ENCODE results near the gene DOCK4. TPM values are rescaled to one million over a fixed set of nuclear protein-coding genes. Genes with fewer than 3 reads are reported as not detected.

The DOCK4 gene
- total RNA-seq, 1 donor from 2014 or later, result 162 TPM

DNA sequence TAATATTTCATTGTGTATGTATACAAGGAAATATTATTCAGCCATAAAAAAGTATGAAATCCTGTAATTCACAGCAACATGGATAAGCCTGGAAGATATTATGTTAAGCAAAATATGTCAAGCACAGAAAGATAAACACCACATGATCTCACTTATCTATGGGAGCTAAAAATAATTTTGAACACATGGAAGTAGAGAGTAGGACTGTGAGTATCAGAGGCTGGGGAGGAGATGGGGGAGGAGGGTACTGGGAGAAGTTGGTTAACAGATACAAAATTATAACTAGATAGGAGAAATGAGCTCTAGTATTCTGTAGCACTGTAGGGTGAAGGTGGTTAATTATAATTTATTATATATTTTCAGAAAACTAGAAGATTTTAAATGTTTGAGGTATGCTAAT, 132.7 kb downstream of the DOCK4 start:
- DNase-seq, result no peak

- no peak for DNase-seq
Observed at GRCh38 chr7:112072541-112073245, 133.5 kb downstream of the DOCK4 start.

GRCh38 chr7:112071856-112072255, 134.3 kb downstream of the DOCK4 start:
- DNase-seq, result peak; percentile 49

GRCh38 chr7:112070674-112071256, 135.4 kb downstream of the DOCK4 start:
- no peak for DNase-seq

DNA sequence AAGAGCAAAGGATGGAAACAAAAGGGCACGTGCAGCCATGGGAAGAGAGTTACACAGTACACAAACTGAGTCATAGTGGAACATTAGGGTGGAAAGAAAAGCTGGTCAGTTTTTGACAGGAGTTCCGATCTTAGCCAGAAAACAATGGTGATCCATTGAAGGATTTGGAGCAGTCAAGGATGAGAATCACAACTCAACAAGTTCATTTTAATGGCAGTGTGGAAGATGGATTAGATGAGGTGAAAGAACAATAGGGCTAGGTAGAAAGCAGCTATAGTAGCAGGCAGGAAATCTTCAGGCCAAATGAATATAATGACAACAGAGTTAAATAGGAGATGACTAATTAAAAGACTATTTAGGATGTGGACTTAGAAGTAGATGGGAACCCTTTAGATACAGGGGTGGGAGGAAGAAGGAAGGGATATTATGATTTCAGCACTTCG, 136.3 kb downstream of the DOCK4 start:
- peak; percentile 74 for DNase-seq

DNA sequence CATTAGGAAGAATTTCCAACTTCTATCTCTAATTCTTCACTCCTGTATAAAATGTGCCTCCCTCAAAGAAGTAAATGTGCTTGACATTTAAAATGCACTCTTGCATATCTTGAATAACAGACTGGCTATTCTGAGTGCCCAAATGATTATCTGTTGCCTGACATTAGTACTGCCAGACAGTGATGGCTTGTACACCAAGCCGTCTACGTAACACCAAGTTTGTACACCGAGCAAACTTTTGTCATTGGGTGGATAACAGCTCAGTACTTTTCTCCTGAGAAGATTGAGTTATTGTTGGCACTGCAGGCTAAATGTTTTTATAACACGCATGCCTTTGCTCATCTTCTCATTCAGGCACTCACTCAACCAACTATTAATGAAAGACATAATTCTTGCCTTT, 137.2 kb downstream of the DOCK4 start:
- no peak for DNase-seq

- no peak for DNase-seq
Observed at GRCh38 chr7:112067632-112068540, 138.3 kb downstream of the DOCK4 start.

GRCh38 chr7:112067200-112067599, 139.0 kb downstream of the DOCK4 start:
- no peak for DNase-seq

DNA sequence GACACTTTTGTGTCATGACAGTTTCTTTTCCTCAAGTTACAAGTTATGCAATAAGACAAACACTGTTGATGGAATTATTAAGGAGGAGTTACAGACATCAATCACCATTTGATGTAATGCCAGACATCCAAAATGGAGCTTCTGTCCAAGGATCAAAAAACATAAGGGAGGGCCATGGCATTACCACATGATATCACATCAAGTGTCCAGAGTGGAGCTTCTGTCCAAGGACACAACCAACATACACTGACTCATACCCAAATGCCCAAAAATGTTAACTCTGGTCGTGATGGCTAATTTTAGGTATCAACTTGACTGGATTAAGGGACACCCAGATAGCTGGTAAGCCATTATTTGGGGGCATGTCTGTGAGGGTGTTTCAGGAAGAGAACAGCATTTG, 140.4 kb downstream of the DOCK4 start:
- DNase-seq, result no peak

DNA sequence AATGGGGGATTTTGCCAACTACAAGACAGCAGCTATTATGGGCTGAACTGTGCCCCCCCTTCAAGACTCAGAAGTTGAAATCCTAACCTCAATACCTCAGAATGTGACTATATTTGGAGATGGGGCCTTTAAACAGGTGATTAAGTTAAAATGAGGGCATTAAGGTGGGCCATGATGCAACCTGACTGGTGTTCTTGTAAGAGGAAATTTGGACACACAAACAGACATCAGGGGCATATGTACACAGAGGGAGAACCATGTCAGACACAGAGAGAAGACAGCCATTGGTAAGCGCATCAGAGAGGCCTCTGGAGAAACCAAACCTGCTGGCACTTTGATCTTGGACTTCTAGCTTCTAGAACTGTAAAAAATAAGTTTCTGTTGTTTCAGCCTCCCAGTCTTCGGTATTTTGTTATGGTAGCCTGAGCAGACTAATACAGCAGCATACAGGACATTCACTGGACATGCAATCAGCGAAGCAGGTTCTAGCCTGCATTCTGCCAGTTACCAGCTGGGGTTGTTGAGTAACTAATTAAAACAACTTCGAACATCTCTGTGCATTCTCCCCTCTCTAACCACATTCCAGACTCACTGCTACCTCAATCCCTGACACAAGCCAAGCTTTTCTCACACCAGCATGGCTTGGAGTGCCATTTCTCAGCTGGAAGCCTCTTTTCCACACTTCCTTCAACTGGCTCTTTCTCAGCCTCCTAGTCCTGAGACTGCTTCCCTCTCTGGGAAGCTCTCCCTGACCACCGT, 141.4 kb downstream of the DOCK4 start:
- no peak for DNase-seq

DNA sequence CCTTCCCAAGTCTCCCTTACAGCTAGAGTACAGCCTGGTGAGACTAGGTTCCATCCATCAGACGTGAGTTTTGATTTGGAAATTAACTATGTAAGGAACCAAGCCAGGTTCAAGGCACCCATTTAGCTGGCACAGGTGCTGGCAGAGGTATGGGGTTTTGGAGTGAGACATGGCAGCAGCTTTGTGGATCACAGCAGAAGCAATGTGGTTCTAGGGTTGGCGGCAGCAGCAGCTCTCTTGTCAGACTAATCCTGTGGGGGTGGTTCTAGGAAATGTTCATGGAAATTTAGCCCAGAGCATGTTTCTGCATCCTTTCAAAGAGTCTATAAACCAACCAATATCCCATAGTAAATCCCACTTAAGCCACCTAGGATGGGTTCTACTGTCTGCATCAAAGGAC, 142.2 kb downstream of the DOCK4 start:
- DNase-seq, result no peak

GRCh38 chr7:112061051-112061450, 145.1 kb downstream of the DOCK4 start:
- no peak for DNase-seq

GRCh38 chr7:112060625-112061024, 145.6 kb downstream of the DOCK4 start:
- DNase-seq, result no peak

DNA sequence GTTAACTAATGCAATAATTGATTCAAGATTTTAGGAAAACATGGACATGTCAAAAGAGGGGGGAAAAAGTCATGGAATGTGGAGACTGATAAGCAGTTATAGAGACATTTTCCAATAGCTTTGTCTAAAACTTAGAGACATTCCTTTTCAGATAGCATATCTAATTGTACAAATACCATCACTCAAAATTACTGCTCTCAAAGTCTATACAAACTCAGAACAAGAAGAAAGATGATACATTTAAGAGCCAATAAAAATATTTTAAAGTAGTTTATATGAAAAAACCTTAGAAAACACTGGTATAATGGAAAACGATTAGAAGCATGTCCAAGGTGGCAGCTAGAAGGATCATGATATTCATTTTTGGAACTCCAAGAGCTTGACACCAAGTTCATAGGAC, 146.5 kb downstream of the DOCK4 start:
- DNase-seq, result no peak

GRCh38 chr7:112058686-112059085, 147.5 kb downstream of the DOCK4 start:
- no peak for DNase-seq

- DNase-seq, result peak; percentile 51
Observed at GRCh38 chr7:112056409-112056808, 149.8 kb downstream of the DOCK4 start.

GRCh38 chr7:112053737-112054069, 152.5 kb downstream of the DOCK4 start:
- no peak for DNase-seq

DNA sequence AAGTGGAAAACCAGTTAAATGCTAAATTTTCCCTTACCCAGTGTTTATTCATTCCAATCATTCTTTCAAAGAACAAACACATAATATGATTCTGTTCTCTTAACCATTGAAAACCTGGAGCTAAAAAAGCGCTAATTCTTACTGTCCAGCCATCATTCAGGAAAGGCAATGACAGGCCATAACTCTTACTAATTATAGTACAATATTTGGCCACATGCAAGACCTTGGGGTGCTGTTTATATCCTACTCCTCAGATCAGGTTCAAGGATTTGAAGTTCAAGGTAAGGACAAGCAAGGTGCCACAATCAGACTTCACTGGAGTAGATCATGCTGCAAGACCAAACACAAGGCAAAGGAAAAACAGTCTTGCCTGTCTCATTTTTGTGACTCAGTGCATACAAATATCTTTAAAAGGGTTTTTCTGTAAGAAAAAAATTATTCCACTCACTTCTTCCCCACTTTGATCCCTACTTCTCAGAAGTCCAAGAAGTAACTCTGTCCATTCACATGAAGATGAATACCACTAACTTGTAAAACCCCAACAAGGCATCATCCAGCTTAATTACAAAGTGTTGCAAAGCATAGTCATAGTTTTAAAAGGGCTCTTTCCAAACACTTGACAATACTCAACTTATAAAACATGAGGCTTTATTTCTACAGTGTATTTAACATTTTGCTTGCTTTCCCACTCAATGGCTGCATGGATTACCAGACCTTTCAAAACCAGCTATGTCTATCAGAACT, 153.0 kb downstream of the DOCK4 start:
- no peak for DNase-seq

GRCh38 chr7:112052498-112052897, 153.7 kb downstream of the DOCK4 start:
- no peak for DNase-seq

- no peak for DNase-seq
Observed at GRCh38 chr7:112050250-112050881, 155.8 kb downstream of the DOCK4 start.

DNA sequence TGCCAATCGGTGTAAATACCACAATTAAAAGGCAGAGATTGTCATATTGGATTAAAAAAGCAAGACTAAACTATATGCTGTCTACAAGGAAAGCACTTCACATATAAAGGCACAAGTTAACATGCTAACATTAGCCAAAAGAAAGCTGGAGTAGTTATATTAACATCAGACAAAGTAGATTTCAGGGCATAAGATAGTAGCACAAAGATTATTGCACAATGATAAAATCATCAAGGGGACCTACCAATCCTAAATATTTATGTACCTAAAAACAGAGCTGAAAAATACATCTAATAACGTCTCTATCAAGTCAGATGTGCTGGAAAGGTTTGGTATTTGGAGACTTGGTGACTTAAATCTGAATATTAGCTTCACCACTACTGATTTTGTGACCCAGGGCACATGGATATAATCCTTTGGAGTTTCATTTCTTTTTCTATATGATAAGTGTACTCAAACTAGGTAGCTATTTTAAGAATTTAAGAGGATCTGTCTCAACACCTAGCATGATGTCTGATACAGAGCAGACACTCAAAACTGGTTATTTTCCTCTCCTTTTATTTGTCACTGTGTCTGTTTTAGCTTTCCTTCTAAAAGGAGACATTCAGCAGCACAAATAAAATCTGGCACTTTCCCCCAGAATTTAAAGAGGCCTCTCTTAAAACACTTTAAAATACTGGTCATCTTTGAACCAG, 156.5 kb downstream of the DOCK4 start:
- no peak for DNase-seq

Data from dermis blood vessel endothelial cell (primary cell).